GM18868 (cell line): Measurements from ENCODE around the gene TMEM250.

Experiments used
- ATAC-seq: cut with Tn5 transposase; IDR thresholded peaks from one replicate; pipeline ENCODE4 v1.9.1; 2021; ENCODE audit warnings: mild to moderate bottlenecking, moderate library complexity; ENCODE audit not compliant: unreplicated experiment

Gene TMEM250

DNA sequence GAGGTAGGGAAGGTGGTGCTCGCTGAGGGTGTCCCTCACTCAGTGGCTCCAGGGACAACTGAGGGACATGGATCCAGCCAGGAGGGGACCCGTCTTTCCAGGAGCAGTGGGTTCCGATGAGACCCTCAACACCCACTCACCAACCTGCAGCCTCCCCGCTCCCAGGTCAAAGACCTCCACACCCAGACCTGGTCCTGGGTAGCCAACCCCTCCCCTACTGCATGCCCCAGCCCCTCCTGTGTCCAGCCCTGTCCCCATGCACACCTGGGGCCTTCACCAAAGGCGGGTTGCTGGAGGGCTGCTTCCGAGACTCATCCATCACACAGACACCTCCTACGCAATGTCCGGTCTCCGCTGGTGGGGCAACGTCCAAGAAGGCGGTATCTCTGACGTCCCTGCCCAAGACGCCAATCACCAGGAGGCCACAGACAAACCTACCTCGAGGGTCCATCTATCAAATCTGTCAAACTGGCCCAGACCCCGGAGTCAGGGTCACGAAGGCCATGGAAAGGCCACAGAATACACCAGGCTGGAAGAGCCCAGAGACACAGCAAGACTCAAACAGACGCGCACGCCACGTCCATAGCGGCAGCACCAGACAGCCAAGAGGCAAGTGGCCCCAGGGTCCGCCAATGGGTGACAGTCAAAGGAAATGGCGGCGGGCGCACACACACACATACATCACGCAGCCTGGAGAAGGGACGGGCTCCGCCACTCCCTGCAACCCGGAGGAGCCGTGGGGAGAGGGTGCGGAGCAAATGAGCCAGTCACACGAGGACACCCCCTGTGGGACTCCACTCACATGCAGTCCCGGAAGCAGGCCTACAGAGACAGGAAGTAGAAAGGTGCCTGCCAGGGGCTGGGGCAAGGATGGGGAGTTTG, 34.4 kb downstream of the TMEM250 start:
- ATAC-seq: no peak

DNA sequence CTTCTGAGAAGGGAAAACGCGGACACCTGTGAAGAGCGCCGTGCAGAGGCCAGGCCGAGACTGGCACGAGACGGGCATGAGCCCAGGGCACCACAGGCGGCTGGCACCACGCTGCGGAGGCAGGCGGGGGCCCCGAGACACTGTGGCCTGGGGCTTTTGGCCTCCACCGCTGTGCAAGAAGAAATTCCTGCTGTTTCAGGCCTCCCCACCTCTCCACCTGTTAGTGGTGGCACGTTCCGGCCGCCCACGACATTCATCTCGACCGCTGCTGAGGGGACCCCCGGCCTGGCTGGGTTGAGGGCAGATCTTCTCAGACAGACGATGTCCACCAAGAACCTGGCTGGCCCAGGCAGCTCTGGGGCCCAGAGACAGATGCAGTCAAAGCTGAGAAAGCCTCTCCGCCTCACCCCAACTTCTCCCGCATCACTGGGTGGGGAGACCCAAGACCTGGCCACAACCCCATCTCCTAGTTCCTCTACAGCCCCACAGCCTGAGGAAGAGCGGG, 35.1 kb downstream of the TMEM250 start:
- no peak for ATAC-seq

DNA sequence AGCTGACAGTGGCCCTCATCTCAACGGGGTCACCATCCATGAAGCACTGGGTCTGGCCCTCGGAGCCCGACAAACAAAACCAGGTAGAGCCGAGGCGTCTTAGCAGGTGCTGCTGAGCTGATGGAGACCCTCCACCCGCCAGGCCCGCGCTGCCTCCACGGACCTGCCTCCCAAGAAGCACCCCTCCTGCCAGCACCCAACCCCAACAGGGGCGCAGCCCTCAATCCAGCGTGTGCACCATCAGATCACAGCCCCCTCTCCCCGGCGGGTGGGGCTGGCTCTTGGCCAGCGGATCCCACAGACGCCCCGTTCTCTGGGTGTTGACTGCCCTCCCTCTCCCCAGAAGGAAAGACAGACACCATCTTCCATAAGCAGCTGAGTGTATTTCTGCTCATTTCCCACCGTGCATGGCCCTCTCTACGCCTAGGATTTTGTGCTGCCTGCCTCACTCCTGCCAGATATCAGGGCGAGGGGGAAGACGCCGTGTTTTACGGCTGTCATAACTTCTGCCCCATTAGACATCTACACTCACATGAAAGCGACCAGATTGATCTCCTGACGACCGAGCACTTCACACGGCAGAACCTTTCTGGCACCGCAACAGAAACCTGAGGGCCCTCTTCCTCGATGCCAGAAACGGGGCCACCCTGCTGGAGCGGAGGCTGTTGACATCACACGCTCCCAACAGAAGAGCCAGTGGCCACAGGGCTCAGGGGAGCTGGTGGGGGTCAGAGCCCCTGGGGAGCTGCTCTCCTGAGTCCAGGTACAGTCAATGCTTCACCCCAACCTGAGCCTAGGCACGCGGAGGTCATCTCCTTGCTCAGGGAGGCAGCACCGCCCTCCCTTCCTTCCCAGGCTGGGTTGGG, 35.9 kb downstream of the TMEM250 start:
- ATAC-seq: no peak

DNA sequence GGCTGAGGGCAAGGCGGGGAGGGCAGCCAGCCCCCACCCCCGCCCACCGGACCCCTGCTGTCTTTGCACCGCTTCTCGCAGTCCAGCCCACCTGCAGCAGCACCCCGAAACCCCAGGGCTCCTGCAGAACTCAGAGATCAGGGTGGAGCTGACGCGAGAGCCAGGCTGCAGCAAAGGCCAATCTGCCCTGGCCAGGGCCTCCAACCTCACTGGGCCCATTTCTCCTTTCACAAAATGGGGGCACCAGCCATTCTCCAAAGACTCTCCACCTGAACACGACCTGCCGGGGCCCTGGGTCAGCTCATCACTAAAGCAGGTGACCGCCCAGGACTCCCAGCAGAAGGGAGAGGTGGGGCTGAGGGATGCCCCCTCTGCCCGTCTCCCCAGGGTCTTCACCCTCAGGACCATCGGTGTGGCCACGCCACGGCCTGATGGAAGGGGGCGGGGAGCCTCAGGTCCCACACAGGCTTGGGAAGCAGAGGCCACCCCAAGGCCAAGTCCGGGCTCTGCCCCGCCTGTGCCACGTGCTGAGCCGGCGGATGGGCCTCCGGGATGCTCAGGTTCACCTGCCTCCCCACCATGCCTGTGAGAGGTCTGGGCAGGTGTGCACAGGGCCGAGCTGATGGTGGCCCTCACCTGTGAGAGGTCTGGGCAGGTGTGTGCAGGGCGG, 36.7 kb downstream of the TMEM250 start:
- ATAC-seq: no peak

DNA sequence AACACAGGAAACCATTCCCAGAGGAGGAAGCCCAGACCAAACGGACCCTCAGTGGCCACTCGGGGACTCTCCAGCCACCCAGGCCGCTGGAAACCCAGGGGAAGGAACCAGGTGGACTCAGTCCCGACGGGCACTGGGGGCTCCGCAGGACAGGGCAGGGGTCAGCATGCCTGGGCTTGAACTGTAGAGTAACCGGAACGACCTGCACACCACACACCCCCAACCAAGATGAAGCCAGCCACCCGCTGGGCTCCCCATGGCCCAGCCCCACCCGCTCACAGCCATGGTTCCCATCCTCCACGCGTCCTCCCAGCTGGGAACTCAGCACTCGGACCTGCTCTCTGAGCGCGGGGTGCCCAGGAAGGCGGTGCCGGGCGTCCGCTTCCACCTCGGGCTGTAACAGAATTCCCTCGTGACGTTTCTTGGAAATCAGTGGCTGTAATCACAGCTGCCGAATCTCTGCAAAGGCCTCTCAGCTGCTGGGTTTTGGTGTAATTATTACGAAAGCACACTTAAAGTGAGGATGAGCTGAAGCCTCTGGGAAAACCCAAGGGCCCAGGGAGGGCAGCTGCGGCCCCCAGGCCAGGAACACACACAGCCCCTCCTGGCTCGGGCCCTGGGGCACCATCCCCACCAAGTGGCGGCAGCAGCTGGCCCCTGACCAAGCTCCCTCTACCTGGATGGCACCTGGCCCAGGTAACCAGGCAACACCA, 37.4 kb downstream of the TMEM250 start:
- no peak for ATAC-seq

DNA sequence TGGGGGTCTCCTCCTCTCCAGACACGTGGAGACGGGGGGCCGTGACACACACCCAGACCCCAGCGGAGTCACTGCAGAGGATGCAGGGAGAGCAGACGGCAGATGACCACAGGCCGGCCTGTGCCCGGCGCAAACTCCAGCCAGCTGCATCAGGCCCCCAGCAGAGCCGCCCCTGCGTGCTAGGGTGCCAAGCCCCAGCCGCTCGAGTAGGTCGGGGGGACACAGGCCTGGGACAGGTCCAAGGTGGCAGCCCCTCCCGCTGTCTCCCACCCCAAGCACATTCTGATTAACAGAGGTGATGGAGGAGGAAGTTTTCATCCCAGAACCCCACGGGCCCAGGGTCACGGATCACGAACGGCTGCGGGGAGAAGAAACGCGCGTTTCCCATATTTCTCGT, 38.0 kb downstream of the TMEM250 start:
- no peak for ATAC-seq

DNA sequence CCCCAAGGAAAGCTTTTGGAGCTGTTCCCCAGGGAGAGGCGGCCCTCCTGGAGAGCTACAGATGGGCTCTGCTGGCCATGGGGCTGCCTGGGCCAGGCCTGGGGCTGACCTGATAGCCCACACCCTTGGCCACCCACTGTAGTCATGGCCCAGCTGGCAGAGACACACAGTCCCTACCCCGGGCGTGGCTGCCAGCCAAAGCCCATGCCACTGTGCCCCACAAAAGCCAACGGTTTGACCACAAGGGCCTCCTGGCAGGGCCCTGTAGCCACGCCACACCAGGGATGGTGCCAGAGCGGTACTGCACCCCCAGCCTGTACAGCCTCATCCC, 38.8 kb downstream of the TMEM250 start:
- no peak for ATAC-seq

DNA sequence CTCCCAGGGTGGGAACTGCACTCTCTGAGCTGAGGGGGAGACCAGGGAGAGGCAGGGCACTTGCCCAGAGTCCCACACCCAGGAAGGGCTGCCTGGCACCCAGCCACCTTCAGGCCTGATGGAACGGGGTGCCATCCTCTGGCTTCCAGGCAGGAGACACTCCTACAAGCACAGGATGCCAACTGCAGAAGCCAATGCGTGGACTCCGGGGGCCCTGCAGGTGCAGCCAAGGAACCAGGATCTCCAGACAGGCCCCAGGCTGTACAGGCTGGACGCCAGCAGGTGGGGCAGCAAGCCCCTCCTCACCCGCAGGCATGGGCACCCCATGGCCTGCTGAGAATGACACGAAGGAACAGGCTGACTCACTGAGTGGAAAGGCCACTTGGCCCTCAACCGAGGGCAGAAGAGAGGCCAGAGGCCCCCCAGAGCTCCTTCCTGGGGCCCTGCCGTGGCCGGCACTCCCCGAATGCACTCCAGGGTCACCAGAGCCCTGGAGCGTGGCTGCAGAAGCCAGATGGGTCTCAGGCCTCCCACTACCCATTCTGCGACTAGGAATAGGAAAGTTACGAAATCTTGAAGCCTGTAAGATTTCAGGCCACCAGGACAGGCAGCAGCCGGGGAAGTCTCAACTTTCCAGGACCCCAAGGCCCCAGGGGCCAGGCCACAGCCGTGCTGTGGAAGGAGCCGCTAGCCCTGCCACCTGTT, 39.3 kb downstream of the TMEM250 start:
- ATAC-seq: no peak

DNA sequence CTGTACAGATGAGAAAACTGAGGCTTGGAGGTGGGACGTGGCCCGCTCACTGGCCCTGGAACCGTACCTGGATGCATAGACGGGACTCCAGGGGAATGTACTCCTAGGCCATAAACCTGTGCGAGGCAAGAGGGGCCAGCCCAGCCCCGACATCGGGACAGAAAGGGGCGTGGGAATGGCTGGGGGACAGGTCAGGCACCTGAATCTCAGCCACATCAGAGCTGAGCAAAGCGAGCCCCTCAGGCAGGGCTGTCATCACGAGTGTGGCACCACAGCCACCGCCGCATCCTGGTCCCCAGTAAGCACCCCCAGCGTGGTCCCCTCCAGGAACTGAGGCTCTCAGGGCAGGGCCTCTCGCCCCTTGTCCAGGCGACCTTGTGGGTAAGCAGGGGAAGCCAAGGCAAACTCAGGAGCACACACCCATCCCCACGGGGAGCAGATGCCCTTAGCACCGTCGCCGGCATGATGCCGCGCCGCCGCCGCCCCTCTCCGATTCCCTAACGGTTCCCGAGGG, 40.1 kb downstream of the TMEM250 start:
- no peak for ATAC-seq

DNA sequence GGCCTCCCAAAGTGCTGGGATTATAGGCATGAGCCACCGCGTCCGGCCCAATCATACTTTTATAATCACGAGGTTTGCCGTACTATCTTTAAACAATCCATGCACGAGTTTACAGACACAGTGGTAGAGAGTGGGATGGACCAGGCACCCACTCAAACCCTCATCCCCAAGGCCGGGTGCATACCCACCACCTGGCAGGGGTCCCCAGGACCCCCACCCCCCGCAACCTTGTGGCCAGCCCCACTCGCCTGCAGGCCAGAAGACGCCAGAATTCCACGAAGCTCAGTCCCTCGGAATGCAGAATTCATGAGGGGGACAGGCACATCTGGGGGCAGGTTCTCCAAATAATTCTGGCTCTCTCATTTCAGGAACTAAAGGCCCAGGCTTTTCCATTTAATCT, 40.7 kb downstream of the TMEM250 start:
- no peak for ATAC-seq

DNA sequence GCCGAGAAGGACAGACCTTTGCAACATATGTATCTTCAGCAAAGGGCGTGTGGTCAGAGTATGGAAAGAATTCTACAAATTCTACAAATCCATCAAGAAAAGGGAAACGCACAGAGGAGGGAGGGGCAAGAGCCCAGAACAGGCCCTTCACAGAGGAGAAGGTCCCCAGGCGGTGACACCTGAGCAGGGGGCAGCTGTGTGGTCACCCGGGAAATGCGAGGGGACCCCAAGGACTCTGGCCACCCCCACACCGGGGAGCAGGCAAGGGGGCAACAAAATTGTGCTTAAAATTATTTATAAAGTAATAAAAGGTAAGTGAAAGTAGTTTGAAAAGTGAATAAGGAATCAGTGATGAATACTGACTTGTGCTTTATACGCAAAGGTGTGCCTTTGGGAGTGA, 41.2 kb downstream of the TMEM250 start:
- no peak for ATAC-seq

DNA sequence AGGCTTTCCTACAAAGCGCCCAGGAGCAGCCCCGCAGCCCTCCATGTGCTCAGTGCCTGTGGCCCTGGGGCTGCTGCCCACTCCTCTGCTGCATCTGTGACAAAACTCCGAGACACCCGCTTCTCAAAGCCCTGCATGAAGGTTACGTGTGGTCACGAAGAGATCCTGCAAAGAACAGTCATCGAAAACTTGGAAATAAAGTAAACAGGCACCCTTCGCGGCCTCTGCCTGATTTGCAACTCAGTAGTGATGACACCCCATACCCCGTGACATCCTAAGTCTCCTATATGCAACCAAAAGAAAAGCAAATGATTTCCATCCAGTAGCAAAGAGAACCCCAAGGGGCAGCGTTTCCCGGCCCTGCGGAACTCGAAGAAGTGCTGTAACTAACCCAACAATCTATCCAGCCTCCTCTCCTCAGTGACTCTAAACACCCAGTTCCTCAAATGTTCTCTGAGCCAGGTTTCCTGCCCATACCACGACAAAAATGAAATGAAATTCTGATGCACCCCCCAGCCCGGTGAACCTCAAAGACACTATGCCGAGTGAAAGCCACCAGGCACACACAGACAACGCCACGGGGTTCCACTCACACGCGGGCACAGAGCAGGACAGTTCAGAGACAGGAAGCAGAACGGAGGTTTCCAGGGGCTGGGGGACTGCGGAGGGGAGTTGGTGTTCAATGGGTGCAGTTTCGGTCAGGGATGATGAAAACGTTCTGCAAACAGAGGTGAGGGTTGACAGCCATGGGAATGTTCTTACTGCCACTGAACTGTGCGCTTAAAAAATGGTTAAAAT, 42.6 kb downstream of the TMEM250 start:
- ATAC-seq: no peak

DNA sequence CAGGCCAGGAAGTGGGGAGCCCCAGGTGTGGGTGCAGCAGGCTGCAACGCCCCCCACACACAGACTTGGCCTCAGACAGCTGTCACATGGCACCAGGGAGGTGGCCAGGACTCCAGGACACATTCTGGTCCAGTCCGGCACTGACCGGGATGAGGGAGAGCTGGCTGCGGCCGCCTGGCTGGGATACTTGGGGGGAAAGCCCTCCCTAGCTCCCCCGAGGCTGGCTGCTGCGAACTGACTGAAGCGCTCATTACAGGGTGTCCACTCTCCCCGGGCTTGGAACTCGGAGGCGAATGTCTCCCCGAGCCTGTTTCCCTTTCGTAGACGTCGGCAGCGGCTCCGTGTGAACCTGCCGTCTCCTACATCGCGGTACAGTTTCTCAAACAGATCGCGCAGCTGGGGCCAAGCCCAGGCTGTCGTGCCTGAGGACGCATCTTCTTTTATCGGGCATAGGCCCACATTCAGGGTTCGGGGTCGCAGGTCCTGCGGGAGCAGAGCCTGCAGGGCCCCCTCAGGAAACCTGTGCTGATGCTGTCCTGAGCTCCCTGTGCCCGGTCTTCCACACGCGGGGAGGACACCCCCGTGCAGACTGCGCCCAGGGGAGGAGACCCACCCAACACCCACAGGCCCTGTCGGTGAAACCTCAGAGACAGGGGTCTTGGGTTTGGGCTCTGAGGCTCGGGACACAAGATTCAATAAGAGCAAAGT, 43.4 kb downstream of the TMEM250 start:
- no peak for ATAC-seq

DNA sequence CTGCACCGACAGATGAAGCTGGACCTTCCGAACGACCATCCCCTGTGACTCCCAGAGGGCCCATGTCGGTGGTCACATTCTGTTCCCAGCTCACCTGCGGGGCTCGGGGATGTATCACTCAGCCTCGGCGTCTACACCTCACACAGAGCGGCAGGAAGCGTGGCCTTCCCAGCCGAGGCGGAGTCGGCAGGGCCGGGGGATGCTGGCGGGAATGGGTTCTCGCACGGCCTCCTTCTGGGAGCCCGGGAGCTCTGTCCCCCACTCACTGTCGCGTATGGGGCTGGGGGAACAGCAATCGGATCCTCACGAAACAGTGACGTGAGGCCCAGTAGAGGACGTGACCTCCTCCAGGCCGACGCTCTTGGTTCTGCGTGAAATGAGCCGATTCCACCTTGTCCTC, 44.0 kb downstream of the TMEM250 start:
- no peak for ATAC-seq
